BLaER1 (cell line): ENCODE measurements around the gene OR2C3.
A peak's percentile ranks its signal among the peaks of the same experiment; 100 is the strongest.

Experiments used
- H3K27ac ChIP-seq: shearing (Covaris generic); formaldehyde crosslinking; 2 replicates; pipeline ENCODE4 v1.8.1; 2022
- H3K27me3 ChIP-seq: shearing (Covaris generic); formaldehyde crosslinking; 2 replicates; pipeline ENCODE4 v1.8.1; 2022
- H3K36me3 ChIP-seq: shearing (Covaris generic); formaldehyde crosslinking; 2 replicates; pipeline ENCODE4 v1.8.1; 2022
- H3K4me1 ChIP-seq: shearing (Covaris generic); formaldehyde crosslinking; 2 replicates; pipeline ENCODE4 v1.8.1; 2022
- H3K4me2 ChIP-seq: shearing (Covaris generic); formaldehyde crosslinking; 2 replicates; pipeline ENCODE4 v1.8.1; 2022
- H3K4me3 ChIP-seq: shearing (Covaris generic); formaldehyde crosslinking; 2 replicates; pipeline ENCODE4 v1.8.1; 2022
- H3K9ac ChIP-seq: shearing (Covaris generic); formaldehyde crosslinking; 2 replicates; pipeline ENCODE4 v1.8.1; 2022
- H3K9me3 ChIP-seq: shearing (Covaris generic); formaldehyde crosslinking; 2 replicates; pipeline ENCODE4 v1.8.1; 2022
- H4K20me1 ChIP-seq: shearing (Covaris generic); formaldehyde crosslinking; 2 replicates; pipeline ENCODE4 v1.8.1; 2022
- Cebpa-rat ChIP-seq: shearing (Covaris generic); IDR thresholded peaks from 2 replicates; pipeline ENCODE4 v1.8.1; 2022

Gene OR2C3

GRCh38 chr1:247548769-247549182, 12.5 kb upstream of the OR2C3 start, which contains the start of gene GCSAML:
GCSAML (plus strand) TSS chr1:247549134; CDS start chr1:247549192, 58 bp downstream.
- H3K4me3 ChIP-seq, result no peak within 1 kb of the TSS
- H3K36me3 ChIP-seq, result no peaks in the 10 kb centered on the region
- TF ChIP-seq Cebpa-rat, result no peak
- H3K27me3 ChIP-seq, result no peaks in the 10 kb centered on the region
- H3K4me2 ChIP-seq, result no peak within 1 kb of the TSS
- no peak within 1 kb of the TSS for H3K9ac ChIP-seq
- no peak within 1 kb of the TSS for H3K27ac ChIP-seq
- no peaks in the 10 kb centered on the region for H3K9me3 ChIP-seq
- no peaks in the 10 kb centered on the region for H3K4me1 ChIP-seq
- H4K20me1 ChIP-seq, result no peaks in the 10 kb centered on the region

GRCh38 chr1:247548092-247548491, 11.9 kb upstream of the OR2C3 start:
- no peaks in the 10 kb centered on the region for H3K27me3 ChIP-seq
- no peak overlapping the region for H3K4me2 ChIP-seq
- no peaks in the 10 kb centered on the region for H3K36me3 ChIP-seq
- H3K4me3 ChIP-seq, result no peak overlapping the region
- H4K20me1 ChIP-seq, result no peaks in the 10 kb centered on the region
- H3K27ac ChIP-seq, result no peak overlapping the region
- TF ChIP-seq Cebpa-rat, result no peak
- no peak overlapping the region for H3K9ac ChIP-seq
- no peaks in the 10 kb centered on the region for H3K4me1 ChIP-seq
- H3K9me3 ChIP-seq, result no peaks in the 10 kb centered on the region

GRCh38 chr1:247542811-247543210, 6.6 kb upstream of the OR2C3 start:
- no peaks in the 10 kb centered on the region for H3K36me3 ChIP-seq
- TF ChIP-seq Cebpa-rat, result no peak

GRCh38 chr1:247540581-247540980, 4.3 kb upstream of the OR2C3 start:
- H3K27me3 ChIP-seq, result no peaks in the 10 kb centered on the region
- no peak for TF ChIP-seq Cebpa-rat
- H3K4me2 ChIP-seq, result peak overlapping the region; percentile 65; the same call in 1 of the 2 replicates
- H3K36me3 ChIP-seq, result no peaks in the 10 kb centered on the region
- H3K9ac ChIP-seq, result no peak overlapping the region
- no peak overlapping the region for H3K27ac ChIP-seq
- no peaks in the 10 kb centered on the region for H4K20me1 ChIP-seq
- peaks cover 3% of the 10 kb centered on the region; the same call in 1 of the 2 replicates for H3K9me3 ChIP-seq
- no peak overlapping the region for H3K4me3 ChIP-seq
- H3K4me1 ChIP-seq, result peaks cover 16% of the 10 kb centered on the region

More at GRCh38 chr1:247542811-247543210, 6.6 kb upstream of the OR2C3 start:
- H3K9me3 ChIP-seq, result no peaks in the 10 kb centered on the region
- no peak overlapping the region for H3K4me3 ChIP-seq
- H3K27ac ChIP-seq, result no peak overlapping the region
- no peaks in the 10 kb centered on the region for H3K27me3 ChIP-seq
- H3K4me1 ChIP-seq, result peaks cover 16% of the 10 kb centered on the region
- no peak overlapping the region for H3K9ac ChIP-seq
- H3K4me2 ChIP-seq, result no peak overlapping the region
- no peaks in the 10 kb centered on the region for H4K20me1 ChIP-seq

GRCh38 chr1:247539215-247539614, 3.0 kb upstream of the OR2C3 start:
- H3K27ac ChIP-seq, result 0 out of 2 replicates have a peak overlapping the region, but pooled peaks have one; percentile 28
- H3K4me3 ChIP-seq, result no peak overlapping the region
- H4K20me1 ChIP-seq, result no peaks in the 10 kb centered on the region
- no peak for TF ChIP-seq Cebpa-rat
- no peaks in the 10 kb centered on the region for H3K36me3 ChIP-seq
- no peak overlapping the region for H3K9ac ChIP-seq
- peak overlapping the region; percentile 65 for H3K4me2 ChIP-seq
- peaks cover 16% of the 10 kb centered on the region for H3K4me1 ChIP-seq
- H3K27me3 ChIP-seq, result no peaks in the 10 kb centered on the region
- H3K9me3 ChIP-seq, result peaks cover 3% of the 10 kb centered on the region; the same call in 1 of the 2 replicates

- H3K36me3 ChIP-seq, result no peaks in the 10 kb centered on the region
- H3K27ac ChIP-seq, result no peak overlapping the region
- no peaks in the 10 kb centered on the region for H4K20me1 ChIP-seq
- no peak for TF ChIP-seq Cebpa-rat
- H3K4me2 ChIP-seq, result no peak overlapping the region
- H3K27me3 ChIP-seq, result no peaks in the 10 kb centered on the region
- H3K9ac ChIP-seq, result no peak overlapping the region
- no peak overlapping the region for H3K4me3 ChIP-seq
- H3K9me3 ChIP-seq, result peaks cover 3% of the 10 kb centered on the region; the same call in 1 of the 2 replicates
- H3K4me1 ChIP-seq, result peaks cover 16% of the 10 kb centered on the region
Observed at GRCh38 chr1:247538561-247538960, 2.3 kb upstream of the OR2C3 start.

GRCh38 chr1:247535402-247535801, 838 bp downstream of the OR2C3 start:
- Histone ChIP-seq H3K4me2 (no peak overlapping the region), H4K20me1 (no peaks in the 10 kb centered on the region), H3K9ac (no peak overlapping the region), H3K27ac (no peak overlapping the region), H3K36me3 (no peaks in the 10 kb centered on the region), H3K4me1 (peaks cover 14% of the 10 kb centered on the region), H3K4me3 (no peak overlapping the region), H3K27me3 (no peaks in the 10 kb centered on the region), H3K9me3 (peaks cover 19% of the 10 kb centered on the region)
- no peak for TF ChIP-seq Cebpa-rat

GRCh38 chr1:247531937-247532336, 4.3 kb downstream of the OR2C3 start:
- no peaks in the 10 kb centered on the region for H3K4me1 ChIP-seq
- H3K27ac ChIP-seq, result no peak overlapping the region
- no peak overlapping the region for H3K4me3 ChIP-seq
- no peak overlapping the region for H3K4me2 ChIP-seq
- no peaks in the 10 kb centered on the region for H3K27me3 ChIP-seq
- no peaks in the 10 kb centered on the region for H3K36me3 ChIP-seq
- no peaks in the 10 kb centered on the region for H4K20me1 ChIP-seq
- no peak for TF ChIP-seq Cebpa-rat
- peaks cover 16% of the 10 kb centered on the region for H3K9me3 ChIP-seq
- no peak overlapping the region for H3K9ac ChIP-seq

- no peaks in the 10 kb centered on the region for H4K20me1 ChIP-seq
- H3K27ac ChIP-seq, result no peak overlapping the region
- no peaks in the 10 kb centered on the region for H3K27me3 ChIP-seq
- H3K4me2 ChIP-seq, result no peak overlapping the region
- H3K4me1 ChIP-seq, result no peaks in the 10 kb centered on the region
- H3K36me3 ChIP-seq, result no peaks in the 10 kb centered on the region
- peaks cover 16% of the 10 kb centered on the region for H3K9me3 ChIP-seq
- no peak overlapping the region for H3K4me3 ChIP-seq
- no peak for TF ChIP-seq Cebpa-rat
- no peak overlapping the region for H3K9ac ChIP-seq
Observed at GRCh38 chr1:247530785-247531184, 5.5 kb downstream of the OR2C3 start.

- peaks cover 16% of the 10 kb centered on the region for H3K9me3 ChIP-seq
- TF ChIP-seq Cebpa-rat, result no peak
Observed at GRCh38 chr1:247529771-247530355, 6.4 kb downstream of the OR2C3 start.

More at GRCh38 chr1:247529771-247530355, 6.4 kb downstream of the OR2C3 start:
- Histone ChIP-seq H3K4me1 (no peaks in the 10 kb centered on the region), H3K4me3 (no peak overlapping the region), H4K20me1 (no peaks in the 10 kb centered on the region), H3K36me3 (no peaks in the 10 kb centered on the region), H3K27me3 (no peaks in the 10 kb centered on the region), H3K27ac (no peak overlapping the region), H3K9ac (no peak overlapping the region), H3K4me2 (no peak overlapping the region)
